Caki2 (cell line): ENCODE data around the gene CYBRD1. TPM values are rescaled to one million over a fixed set of nuclear protein-coding genes. Genes with fewer than 3 reads are reported as not detected.

ENCODE experiments used
- DNase-seq: peaks from one replicate; pipeline ENCODE4 v3.0.0-alpha.2; 2015; ENCODE audit warnings: low read depth
- in situ Hi-C: cut with HindIII; loops from 2 replicates; pipeline ENCODE4 v1.10.0; 2016; ENCODE audit warnings: low sequenced_read_pairs, low pct_unique_long_range_greater_than_20kb, mixed read lengths
- total RNA-seq: library from RNA; depleted of rRNA; stranded (reverse); fragments of >200 nt; shearing (Covaris generic); gene quantifications from 2 replicates; pipeline ENCODE4 v1.2.3, GENCODE V29; 2014; ENCODE audit warnings: low replicate concordance; rRNA removed

The CYBRD1 gene
- total RNA-seq, 1 experiment from 2014 or later, result not detected

DNA sequence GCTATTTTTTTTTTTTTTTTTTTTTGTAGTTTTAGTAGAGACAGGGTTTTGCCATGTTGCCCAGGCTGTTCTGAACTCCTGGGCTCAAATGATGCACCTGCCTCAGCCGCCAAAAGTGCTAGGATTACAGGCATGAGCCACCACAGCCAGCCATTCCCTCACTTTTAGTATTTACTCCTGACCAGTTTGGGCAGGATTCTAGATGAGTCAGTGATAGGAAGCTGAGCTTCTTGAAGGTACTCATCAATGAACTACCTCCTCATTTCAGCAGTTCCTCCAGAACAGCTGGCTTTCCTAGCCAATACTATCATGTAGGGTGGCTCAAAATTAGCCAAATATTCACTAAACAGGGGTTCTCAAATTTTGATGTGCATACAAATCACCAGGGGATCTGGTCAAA, 57.2 kb downstream of the CYBRD1 start:
- in situ Hi-C loops, result no loop called here
- DNase-seq, result no peak

DNA sequence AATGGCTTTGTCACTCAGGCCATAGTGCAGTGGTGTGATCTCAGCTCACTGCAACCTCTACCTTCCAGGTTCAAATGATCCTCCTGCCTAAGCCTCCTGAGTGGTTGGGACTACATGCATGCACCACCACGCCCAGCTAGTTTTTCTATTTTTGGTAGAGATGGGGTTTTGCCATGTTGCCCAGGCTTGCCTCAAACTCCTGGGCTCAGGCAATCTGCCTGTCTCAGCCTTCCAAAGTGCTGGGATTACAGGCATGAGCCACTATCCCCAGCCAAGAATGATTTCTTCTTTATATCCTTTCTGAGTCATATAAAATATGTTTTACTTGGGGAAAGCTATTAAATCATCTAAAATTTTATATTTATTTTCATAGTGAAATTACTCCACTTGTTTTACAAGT, 61.3 kb downstream of the CYBRD1 start:
- in situ Hi-C loops, result no loop called here
- no peak for DNase-seq

GRCh38 chr2:171584001-171584400, 61.7 kb downstream of the CYBRD1 start:
- no peak for DNase-seq
- in situ Hi-C loops, result no loop called here

- DNase-seq, result no peak
- in situ Hi-C loops, result no loop called here
These were observed 64.9 kb downstream of the CYBRD1 start for GRCh38 chr2:171587132-171587531.

- in situ Hi-C loops, result no loop called here
- DNase-seq, result no peak
These were observed 65.3 kb downstream of the CYBRD1 start for GRCh38 chr2:171587567-171587966.

DNA sequence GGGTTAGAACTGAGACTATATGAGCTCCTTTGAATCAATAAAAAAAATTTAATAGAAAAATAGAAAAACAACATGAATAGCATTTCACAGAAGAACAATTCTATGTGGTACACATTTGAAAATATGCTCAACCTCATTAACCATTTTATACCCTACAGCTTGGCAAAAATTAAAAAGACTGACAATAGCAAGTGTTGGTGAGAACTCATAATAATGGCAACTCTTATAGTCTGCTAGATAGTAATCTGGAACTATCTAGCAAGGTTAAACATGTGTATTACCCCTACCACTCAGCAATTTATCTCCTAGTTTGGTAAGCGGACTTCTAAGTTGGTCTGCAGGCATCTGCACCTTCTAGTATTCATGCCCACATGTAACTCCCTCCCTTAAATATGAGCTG, 67.8 kb downstream of the CYBRD1 start:
- no peak for DNase-seq
- in situ Hi-C loops, result no loop called here

DNA sequence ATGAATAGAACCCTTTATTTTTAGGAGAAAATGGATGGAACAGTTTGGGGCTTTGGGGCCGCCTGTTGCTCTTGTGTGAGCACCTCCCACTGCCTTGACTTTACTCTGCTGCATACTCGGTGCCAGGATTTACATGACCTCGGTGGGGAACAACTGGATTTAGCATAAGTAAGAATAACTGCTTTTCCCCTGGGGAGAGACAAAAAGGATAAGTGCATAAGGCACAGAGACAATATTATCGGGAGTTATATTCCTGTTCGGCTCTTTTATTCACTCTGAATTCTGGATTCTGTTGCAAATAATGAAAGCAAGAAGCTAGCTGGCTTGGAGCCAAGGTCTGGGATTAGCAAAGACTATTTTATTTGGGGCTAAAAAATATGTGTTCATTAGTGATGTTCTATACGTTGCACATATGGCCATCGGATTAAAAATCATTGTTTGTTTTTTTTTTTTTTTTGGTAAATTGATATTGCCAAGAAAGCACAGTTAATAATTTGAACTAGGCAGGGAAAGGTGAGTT, 69.8 kb downstream of the CYBRD1 start:
- in situ Hi-C loops, result no loop called here
- no peak for DNase-seq

GRCh38 chr2:171595456-171595855, 73.2 kb downstream of the CYBRD1 start:
- DNase-seq, result no peak
- in situ Hi-C loops, result no loop called here

- in situ Hi-C loops, result no loop called here
- peak; percentile 44 for DNase-seq
These were observed 73.6 kb downstream of the CYBRD1 start for GRCh38 chr2:171595896-171596295.

DNA sequence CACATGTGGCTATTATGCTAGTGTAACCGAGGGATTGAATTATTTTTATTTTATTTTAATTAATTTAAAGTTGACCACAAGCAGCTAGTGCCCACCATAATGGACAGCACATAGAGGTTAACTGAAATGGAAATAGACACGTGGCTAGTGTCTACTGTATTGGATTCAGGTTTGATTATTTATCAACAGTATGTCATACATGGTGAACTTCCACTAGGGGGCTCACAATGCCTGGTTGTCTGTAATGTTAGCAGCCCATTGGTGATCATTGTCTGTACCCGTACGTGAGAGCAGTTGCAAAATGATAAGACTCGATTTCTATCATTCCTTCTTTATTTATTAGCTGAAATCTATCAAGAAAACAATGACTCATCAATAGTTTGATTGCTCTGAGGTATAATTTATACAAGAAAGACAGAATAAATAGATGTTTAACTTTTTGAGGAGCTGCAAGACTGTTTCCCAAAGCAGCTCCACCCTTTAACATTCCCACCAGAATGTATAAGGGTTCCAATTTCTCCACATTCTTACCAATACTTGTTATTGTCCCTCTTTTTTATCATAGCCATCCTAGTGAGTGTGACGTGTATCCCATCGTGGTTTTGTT, 76.5 kb downstream of the CYBRD1 start:
- DNase-seq, result peak; percentile 16
- in situ Hi-C loops, result no loop called here

DNA sequence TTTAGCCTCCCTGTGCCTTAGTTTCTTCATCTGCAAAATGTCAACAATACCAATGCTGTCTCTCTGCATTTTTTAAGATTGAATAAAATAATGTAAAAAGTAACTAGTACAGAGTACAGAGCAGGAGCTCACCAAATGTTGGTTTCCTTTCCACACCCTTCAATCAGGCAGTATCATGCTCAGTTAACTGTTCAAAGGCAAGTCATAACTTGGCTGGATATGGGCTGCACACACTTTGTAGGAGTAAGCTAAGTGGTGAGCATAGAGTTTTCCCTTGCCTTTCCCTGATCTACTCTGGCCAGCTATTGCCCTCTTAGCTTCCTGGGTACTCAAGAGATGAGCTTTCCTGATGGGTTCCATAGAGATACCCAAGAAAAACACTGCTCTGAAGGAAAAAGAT, 77.9 kb downstream of the CYBRD1 start:
- in situ Hi-C loops, result no loop called here
- DNase-seq, result no peak

DNA sequence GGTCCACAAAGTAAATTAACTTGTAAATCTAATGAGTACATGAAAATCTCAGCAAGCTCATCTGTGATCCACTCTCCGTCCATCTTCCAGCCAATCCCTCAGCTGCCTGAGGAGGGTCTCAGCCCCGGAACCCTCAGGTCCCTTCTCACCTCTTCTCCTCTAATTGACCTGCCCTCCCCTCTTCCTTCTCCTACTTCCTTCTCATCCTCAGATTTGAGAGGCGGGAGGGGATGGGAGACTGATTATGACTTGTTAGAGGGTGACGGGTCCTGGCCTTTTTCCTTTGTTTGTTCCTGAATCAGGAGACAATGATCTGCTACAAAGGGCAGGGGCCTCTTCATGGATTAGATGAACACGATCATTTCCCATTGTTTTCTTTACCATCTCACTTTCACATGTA, 80.1 kb downstream of the CYBRD1 start:
- DNase-seq, result no peak
- in situ Hi-C loops, result no loop called here

Other genes with a start within 250 kb of the CYBRD1 start
- 13.2 and 28.5 TPM in 2 replicates for gene METTL8, start 88.5 kb upstream of the CYBRD1 start, total RNA-seq
- gene DCAF17, start 88.2 kb upstream of the CYBRD1 start, total RNA-seq, result 5.9 and 15.8 TPM in 2 replicates
- 111 and 124 TPM in 2 replicates for gene DYNC1I2, start 165.0 kb downstream of the CYBRD1 start, total RNA-seq